HepG2 (cell line): Measurements from ENCODE around the gene ASH1L. TPM values are rescaled to one million over a fixed set of nuclear protein-coding genes. Genes with fewer than 3 reads are reported as not detected.

Experiments
- ATAC-seq: fragments of 200-7000 bp; cut with Tn5 transposase; 3 replicates; pipeline ENCODE4 v1.9.1; 2020; ENCODE audit warnings: mild to moderate bottlenecking, moderate library complexity
- BruUV-seq: library from RNA; stranded (reverse); fragments of 400-500 nt; replicated peaks from 2 replicates; lab custom pipeline; 2021; lab: Mats Ljungman, UMichigan
- CTCF ChIA-PET: fragments of 300-600 bp; formaldehyde crosslinking; extraction: SDS; loops from one replicate; lab custom pipeline; 2021; ENCODE audit warnings: low total read pairs, inconsistent platforms, low intra/inter-chr PET ratio; lab: Yijun Ruan, JAX
- POLR2A ChIA-PET: fragments of 350-600 bp; sonication (Branson Sonifier 250); formaldehyde crosslinking; loops from one replicate; lab custom pipeline; 2020; ENCODE audit warnings: antibody characterized with exemption, inconsistent platforms; lab: Yijun Ruan, JAX
- DNase-seq: peaks from one replicate; pipeline ENCODE4 v3.0.0-alpha.2; 2015; ENCODE audit warnings: low spot score
- FAIRE-seq: peaks from 3 replicates; lab custom pipeline; 2011; peaks lifted over from hg19 to GRCh38; lab: Jason Lieb, UNC
- H2AFZ ChIP-seq: one replicate; pipeline ENCODE4 v1.6.1; 2011; ENCODE audit warnings: low read length, inconsistent platforms
- H3K27ac ChIP-seq: fragments of 300-600 bp; 3 replicates; pipeline ENCODE4 v1.8.0; 2011; ENCODE audit warnings: mixed run types, mild to moderate bottlenecking, mixed read lengths, low read length, inconsistent platforms; ENCODE audit not compliant: insufficient read depth; ENCODE audit errors: extremely low read length
- H3K27me3 ChIP-seq, 2 experiments: fragments of 200-600 bp in 1 of 2; 2 replicates in 1 of 2; 3 replicates in 1 of 2; pipeline versions ENCODE4 v1.6.0 to v1.8.0; 2011; ENCODE audit warnings: low read length in 2 of 2, mild to moderate bottlenecking in 2 of 2, moderate library complexity in 2 of 2, inconsistent platforms in 1 of 2; ENCODE audit not compliant: insufficient read depth in 2 of 2, control insufficient read depth in 1 of 2
- H3K36me3 ChIP-seq, 2 experiments: fragments of 200-600 bp in 1 of 2; replicated peaks in 1 of 2; 2 replicates in 1 of 2; 3 replicates in 1 of 2; pipeline versions ENCODE4 v1.5.1 to v1.8.0; 2011; ENCODE audit warnings: low read length in 2 of 2, inconsistent platforms in 1 of 2; ENCODE audit not compliant: insufficient read depth in 2 of 2, control insufficient read depth in 1 of 2
- H3K4me1 ChIP-seq: 2 replicates; pipeline ENCODE4 v1.5.1; 2012; ENCODE audit warnings: low read length, inconsistent platforms; ENCODE audit not compliant: insufficient read depth
- H3K4me2 ChIP-seq: 2 replicates; pipeline ENCODE4 v1.6.0; 2011; ENCODE audit warnings: low read depth, low read length, inconsistent platforms
- H3K4me3 ChIP-seq, 3 experiments: fragments of 200-600 bp in 1 of 3; sonication (generic), shearing (Covaris generic) in 1 of 3; replicated peaks in 1 of 3; 2 replicates each; pipeline ENCODE4 v1.5.1; 2011 to 2016; ENCODE audit warnings: low read length in 3 of 3, inconsistent platforms in 2 of 3, low read depth in 2 of 3, mild to moderate bottlenecking in 2 of 3, control low read depth in 1 of 3, mixed read lengths in 1 of 3; ENCODE audit not compliant: insufficient read depth in 1 of 3
- H3K79me2 ChIP-seq: one replicate; pipeline ENCODE4 v1.6.1; 2011; ENCODE audit warnings: low read length, inconsistent platforms; ENCODE audit not compliant: insufficient read depth
- H3K9ac ChIP-seq: 2 replicates; pipeline ENCODE4 v1.6.0; 2011; ENCODE audit warnings: mild to moderate bottlenecking, low read depth, low read length, inconsistent platforms; ENCODE audit not compliant: insufficient read depth
- H3K9me3 ChIP-seq: 2 replicates; pipeline ENCODE4 v1.5.1; 2012; ENCODE audit warnings: mild to moderate bottlenecking, low read length
- H4K20me1 ChIP-seq: 2 replicates; pipeline ENCODE4 v1.6.0; 2011; ENCODE audit warnings: inconsistent platforms, mild to moderate bottlenecking, low read length, moderate library complexity; ENCODE audit not compliant: insufficient read depth
- E2F5 ChIP-seq: sonication (generic); formaldehyde crosslinking; conservative IDR thresholded peaks from 2 replicates; pipeline ENCODE4 v1.4.0; 2020; ENCODE audit warnings: missing genetic modification reagents
- ELF1 ChIP-seq: sonication (generic); formaldehyde crosslinking; IDR thresholded peaks from 2 replicates; pipeline ENCODE4 v1.4.0; 2020; ENCODE audit warnings: missing genetic modification reagents
- GABPB1 ChIP-seq: IDR thresholded peaks from 2 replicates; pipeline ENCODE4 v1.6.1; 2016; ENCODE audit warnings: mild to moderate bottlenecking, missing genetic modification reagents, moderate library complexity, missing compliant biosample characterization
- JUND ChIP-seq: sonication (generic); formaldehyde crosslinking; IDR thresholded peaks from 2 replicates; pipeline ENCODE4 v1.8.0; 2022; ENCODE audit warnings: mild to moderate bottlenecking, missing genetic modification reagents
- KDM6A ChIP-seq: IDR thresholded peaks from 2 replicates; pipeline ENCODE4 v1.6.1; 2016; ENCODE audit warnings: low read depth
- MED8 ChIP-seq: sonication (generic); formaldehyde crosslinking; IDR thresholded peaks from 2 replicates; pipeline ENCODE4 v1.8.1; 2023; ENCODE audit warnings: mild to moderate bottlenecking, missing genetic modification reagents; ENCODE audit not compliant: insufficient replicate concordance
- ZNF33A ChIP-seq: sonication (generic); formaldehyde crosslinking; IDR thresholded peaks from 2 replicates; pipeline ENCODE4 v1.5.1; 2020; ENCODE audit warnings: missing genetic modification reagents, mild to moderate bottlenecking, moderate library complexity, borderline replicate concordance
- ZNF446 ChIP-seq: sonication (generic); formaldehyde crosslinking; IDR thresholded peaks from 2 replicates; pipeline ENCODE4 v1.5.0; 2020; ENCODE audit warnings: mild to moderate bottlenecking, missing genetic modification reagents
- ZNF558 ChIP-seq: sonication (generic); formaldehyde crosslinking; IDR thresholded peaks from 2 replicates; pipeline ENCODE4 v1.9.0; 2022; ENCODE audit warnings: mild to moderate bottlenecking, missing genetic modification reagents, borderline replicate concordance
- ZNF720 ChIP-seq: sonication (generic); formaldehyde crosslinking; IDR thresholded peaks from 2 replicates; pipeline ENCODE4 v1.4.0; 2020; ENCODE audit warnings: missing genetic modification reagents
- WGBS: methylation state at CpG from one replicate; pipeline ENCODE4 v1.1.6; 2017; ENCODE audit warnings: low lambda C conversion rate; 5-methylcytosine and 5-hydroxymethylcytosine counted together
- in situ Hi-C: cut with HindIII; loops from 2 replicates; pipeline ENCODE4 v1.10.0; 2017; ENCODE audit warnings: low pct_unique_long_range_greater_than_20kb; ENCODE audit not compliant: extremely low pct_ligation_motif_present
- intact Hi-C: fragments of 100-400 bp; cut with micrococcal nuclease; formaldehyde crosslinking; loops from one replicate; pipeline ENCODE4 v1.10.0; 2022; ENCODE audit not compliant: unreplicated experiment
- polyA plus RNA-seq, 8 experiments: library from polyadenylated mRNA; depleted of rRNA in 3 of 8; stranded (reverse) in 7 of 8; unstranded in 1 of 8; fragments of >200 nt; fragmentation: Illumina TruSeq in 4 of 8; extraction: Trizol in 4 of 8; gene quantifications; 2 replicates each; pipeline versions ENCODE4 v1.2.1 to v1.2.3, GENCODE V29; 2011 to 2016; ENCODE audit warnings: low read depth in 4 of 8, missing spikeins in 1 of 8, mixed read lengths in 1 of 8; ENCODE audit not compliant: insufficient read depth in 1 of 8
- total RNA-seq, 5 experiments: library from RNA; depleted of rRNA; stranded (reverse); fragments of >200 nt; fragmentation: Illumina TruSeq; extraction: Trizol; gene quantifications; 2 replicates each; pipeline ENCODE4 v1.2.3, GENCODE V29; 2016; ENCODE audit warnings: low read depth in 1 of 5
- TF ChIP-seq, protein P1 (sequence below): sonication (generic); formaldehyde crosslinking; IDR thresholded peaks from 2 replicates; pipeline ENCODE4 v1.5.1; 2020; ENCODE audit warnings: mild to moderate bottlenecking, missing genetic modification reagents

Gene ASH1L
- total and polyA plus RNA-seq, 2 of the 13 experiments (the other 11 are each of a cell fraction or from before 2014, with no cell fraction given), result 10.2 to 15.3 TPM

DNA sequence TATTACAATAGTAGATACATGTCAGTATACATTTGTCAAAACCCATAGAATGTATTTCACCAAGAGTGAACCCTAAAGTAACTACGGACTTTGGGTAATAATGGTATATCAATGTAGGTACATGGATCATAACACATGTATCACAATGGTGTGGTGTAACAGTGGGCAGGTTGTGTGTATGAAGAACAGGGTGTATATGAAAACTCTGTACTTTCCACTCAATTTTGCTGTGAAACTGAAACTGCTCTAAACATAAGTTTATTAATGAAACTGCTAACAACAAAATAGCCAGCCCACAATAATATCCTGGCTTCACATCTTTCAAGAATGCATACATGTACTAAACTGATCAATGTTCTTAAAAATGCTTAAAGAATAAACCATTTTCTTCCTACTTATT, 151.7 kb downstream of the ASH1L start:
- ATAC-seq, result no peak
- Histone ChIP-seq H3K27ac (no peak overlapping the region), H3K9ac (no peak overlapping the region), H3K4me2 (no peak overlapping the region), H3K79me2 (no peaks in the 10 kb centered on the region), H3K4me3 (no peak overlapping the region), H3K27me3 (no peaks in the 10 kb centered on the region; a peak in 1 of 5 replicates), H3K36me3 (peaks cover 4 to 14% of the 10 kb centered on the region in 2 experiments; a peak in 4 of 5 replicates), H2AFZ (no peak overlapping the region), H3K9me3 (no peaks in the 10 kb centered on the region), H3K4me1 (no peaks in the 10 kb centered on the region), H4K20me1 (no peaks in the 10 kb centered on the region)
- WGBS, result 100% methylated on average over 1 of the region's 1 CpG
- POLR2A ChIA-PET, result no interaction called here
- no peak for FAIRE-seq
- CTCF ChIA-PET, result no interaction called here
- intact Hi-C loops (no loop called here), in situ Hi-C loops (no loop called here)
- no peak for DNase-seq
- TF ChIP-seq GABPB1, result no peak
- no peak for TF ChIP-seq JUND
- TF ChIP-seq E2F5 (CRISPR knock-in tag), result no peak
- no peak for TF ChIP-seq ZNF33A (CRISPR knock-in tag)
- no peak for TF ChIP-seq ZNF558 (CRISPR knock-in tag)
- no peak for TF ChIP-seq ZNF720 (CRISPR knock-in tag)
- TF ChIP-seq KDM6A, result no peak
- no peak for TF ChIP-seq MED8 (CRISPR knock-in tag)
- TF ChIP-seq ELF1 (CRISPR knock-in tag), result no peak
- TF ChIP-seq, protein P1, sequence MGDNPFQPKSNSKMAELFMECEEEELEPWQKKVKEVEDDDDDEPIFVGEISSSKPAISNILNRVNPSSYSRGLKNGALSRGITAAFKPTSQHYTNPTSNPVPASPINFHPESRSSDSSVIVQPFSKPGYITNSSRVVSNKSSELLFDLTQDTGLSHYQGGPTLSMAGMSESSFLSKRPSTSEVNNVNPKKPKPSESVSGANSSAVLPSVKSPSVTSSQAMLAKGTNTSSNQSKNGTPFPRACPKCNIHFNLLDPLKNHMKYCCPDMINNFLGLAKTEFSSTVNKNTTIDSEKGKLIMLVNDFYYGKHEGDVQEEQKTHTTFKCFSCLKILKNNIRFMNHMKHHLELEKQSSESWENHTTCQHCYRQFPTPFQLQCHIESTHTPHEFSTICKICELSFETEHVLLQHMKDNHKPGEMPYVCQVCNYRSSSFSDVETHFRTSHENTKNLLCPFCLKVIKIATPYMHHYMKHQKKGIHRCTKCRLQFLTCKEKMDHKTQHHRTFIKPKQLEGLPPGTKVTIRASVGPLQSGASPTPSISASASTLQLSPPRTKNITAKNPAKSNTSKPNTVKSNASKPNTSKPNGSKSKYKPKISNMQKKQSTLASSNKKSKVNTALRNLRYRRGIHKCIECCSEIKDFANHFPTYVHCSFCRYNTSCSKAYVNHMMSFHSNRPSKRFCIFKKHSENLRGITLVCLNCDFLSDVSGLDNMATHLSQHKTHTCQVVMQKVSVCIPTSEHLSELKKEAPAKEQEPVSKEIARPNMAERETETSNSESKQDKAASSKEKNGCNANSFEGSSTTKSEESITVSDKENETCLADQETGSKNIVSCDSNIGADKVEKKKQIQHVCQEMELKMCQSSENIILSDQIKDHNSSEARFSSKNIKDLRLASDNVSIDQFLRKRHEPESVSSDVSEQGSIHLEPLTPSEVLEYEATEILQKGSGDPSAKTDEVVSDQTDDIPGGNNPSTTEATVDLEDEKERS, result no peak
- TF ChIP-seq ZNF446 (CRISPR knock-in tag), result no peak
- no TSS peak for BruUV-seq
